ENCODE results near the gene CLCN5.

CLCN5 gene

GRCh38 chrX:49922291-49923241, at the start of gene CLCN5:
Gene CLCN5, plus strand, starts transcription at chrX:49922596. Its CDS starts 2,703 bp downstream, at chrX:49925299.
- H3K27ac ChIP-seq = peak within 1 kb of the TSS; percentile 85
- no peak for TF ChIP-seq ZFX (IDR thresholded peaks at IDR 0.05)
- no peak for TF ChIP-seq CTCF (conservative IDR thresholded peaks at IDR 0.05)

- no peak overlapping the region for H3K27ac ChIP-seq
Observed at GRCh38 chrX:49876750-49877149, 45.6 kb upstream of the CLCN5 start.

GRCh38 chrX:49877397-49878101, 44.8 kb upstream of the CLCN5 start:
- H3K27ac ChIP-seq = peak overlapping the region; percentile 79; the same call in 1 of the 2 replicates

More at GRCh38 chrX:49876750-49877149, 45.6 kb upstream of the CLCN5 start:
- no peak for TF ChIP-seq ZFX (IDR thresholded peaks at IDR 0.05)
- peak; percentile 64 for TF ChIP-seq CTCF (conservative IDR thresholded peaks at IDR 0.05)

GRCh38 chrX:49878128-49878833, 44.1 kb upstream of the CLCN5 start:
- no peak for TF ChIP-seq CTCF (conservative IDR thresholded peaks at IDR 0.05)
- TF ChIP-seq ZFX (IDR thresholded peaks at IDR 0.05) = 0 out of 2 replicates have a peak, but pooled peaks have one; percentile 8

More at GRCh38 chrX:49877397-49878101, 44.8 kb upstream of the CLCN5 start:
- no peak for TF ChIP-seq ZFX (IDR thresholded peaks at IDR 0.05)
- no peak for TF ChIP-seq CTCF (conservative IDR thresholded peaks at IDR 0.05)

GRCh38 chrX:49878834-49879655, 43.4 kb upstream of the CLCN5 start, which contains the start of gene USP27X:
Gene USP27X, plus strand, starts transcription at chrX:49879484. Its CDS starts 824 bp downstream, at chrX:49880308.
- peak within 1 kb of the TSS; percentile 79 for H3K27ac ChIP-seq
- no peak for TF ChIP-seq ZFX (IDR thresholded peaks at IDR 0.05)
- TF ChIP-seq CTCF (conservative IDR thresholded peaks at IDR 0.05) = peak; percentile 54

More at GRCh38 chrX:49878128-49878833, 44.1 kb upstream of the CLCN5 start:
- peak overlapping the region; percentile 79 for H3K27ac ChIP-seq

GRCh38 chrX:49879656-49880277, 42.6 kb upstream of the CLCN5 start:
- TF ChIP-seq ZFX (IDR thresholded peaks at IDR 0.05) (peak; percentile 25; the same call in 1 of the 2 replicates), CTCF (conservative IDR thresholded peaks at IDR 0.05) (no peak)
- peak overlapping the region; percentile 79 for H3K27ac ChIP-seq
